Upper lobe of left lung (tissue), 6 donors: ENCODE data around the gene AP5S1. TPM values are rescaled to one million over a fixed set of nuclear protein-coding genes. Genes with fewer than 3 reads are reported as not detected.

Source experiments
- ATAC-seq, 2 donors: fragments of 200-7000 bp; cut with Tn5 transposase; one replicate each; pipeline ENCODE4 v1.9.1; 2022; ENCODE audit warnings: mild to moderate bottlenecking in 2 of 2, moderate library complexity in 2 of 2; ENCODE audit not compliant: low FRiP score in 2 of 2
- DNase-seq, 2 donors: peaks; one replicate each; pipeline ENCODE4 v3.0.0-alpha.2; 2019 to 2020
- H3K27ac ChIP-seq, 4 donors: fragments of 200-600 bp; sonication (generic); one replicate each; pipeline ENCODE4 v1.5.1; 2016 to 2019
- H3K27me3 ChIP-seq, 4 donors: fragments of 200-600 bp; sonication (generic); one replicate each; pipeline ENCODE4 v1.5.1; 2017 to 2019
- H3K36me3 ChIP-seq, 4 donors: fragments of 200-600 bp; sonication (generic); one replicate each; pipeline ENCODE4 v1.5.1; 2016 to 2019
- H3K4me1 ChIP-seq, 4 donors: fragments of 200-600 bp; sonication (generic); one replicate each; pipeline ENCODE4 v1.5.1; 2018 to 2019
- H3K4me3 ChIP-seq, 4 donors: fragments of 200-600 bp; sonication (generic); one replicate each; pipeline ENCODE4 v1.5.1; 2017 to 2019; ENCODE audit warnings: mild to moderate bottlenecking in 2 of 4, moderate library complexity in 1 of 4
- H3K9me3 ChIP-seq, 4 donors: fragments of 200-600 bp; sonication (generic); one replicate each; pipeline ENCODE4 v1.5.1; 2018 to 2019
- CTCF ChIP-seq, 6 experiments: fragments of 450-650 bp in 4 of 6; fragments of 200-600 bp in 2 of 6; sonication (generic) in 2 of 6; IDR thresholded peaks; one replicate each; pipeline ENCODE4 v1.5.1; 2016 to 2019; ENCODE audit warnings: antibody characterized with exemption in 6 of 6
- EP300 ChIP-seq, 4 donors: sonication (generic); formaldehyde crosslinking; IDR thresholded peaks; one replicate each; pipeline ENCODE4 v1.5.1; 2017; ENCODE audit warnings: antibody characterized with exemption in 4 of 4, control low read depth in 2 of 4
- POLR2A ChIP-seq, 4 donors: fragments of 450-650 bp; IDR thresholded peaks; one replicate each; pipeline ENCODE4 v1.5.1; 2016 to 2017; ENCODE audit warnings: antibody characterized with exemption in 4 of 4, mild to moderate bottlenecking in 2 of 4
- POLR2AphosphoS5 ChIP-seq, 2 donors: sonication (generic); formaldehyde crosslinking; IDR thresholded peaks; one replicate each; pipeline ENCODE4 v1.5.1; 2017; ENCODE audit warnings: antibody characterized with exemption in 2 of 2
- WGBS, 2 donors: methylation state at CpG; one replicate each; pipeline ENCODE4 v1.1.5; 2017 to 2018; 5-methylcytosine and 5-hydroxymethylcytosine counted together
- total RNA-seq, 6 donors: library from RNA; depleted of rRNA in 4 of 6; stranded (reverse); fragments of >200 nt in 4 of 6; gene quantifications; one replicate each; pipeline versions ENCODE4 v1.1.0 to v1.2.1, GENCODE V29; 2016 to 2021
- donor health status: DM: no; HTN: no; CAD: no; lungs with moderate emphysema.
- donor health status: DM: no; HTN: yes; CAD: no; lungs with severe emphysema.

The AP5S1 gene
- total RNA-seq, 6 donors from 2014 or later = 9.4 to 20.8 (median 14.7) TPM

GRCh38 chr20:3818155-3819151 lies 1.9 kb upstream of the AP5S1 start:
- Histone ChIP-seq H3K27me3 (no peaks in the 10 kb centered on the region), H3K9me3 (no peaks in the 10 kb centered on the region), H3K4me1 (peaks cover 31 to 45% (median 33%) of the 10 kb centered on the region in 4 donors), H3K36me3 (peaks cover under 1 to 17% (median 9%) of the 10 kb centered on the region in 4 donors), H3K4me3 (no peak overlapping the region), H3K27ac (peak overlapping the region; percentile 94 to 99 (median 98))
- DNase-seq (peak in 1 of 2 donors; percentile 81), ATAC-seq (peak; percentile 28 to 77)
- TF ChIP-seq POLR2AphosphoS5 (IDR thresholded peaks at IDR 0.05) = no peak
- TF ChIP-seq CTCF (IDR thresholded peaks at IDR 0.05) = peak; percentile 46 to 83 (median 79)
- WGBS, 2 donors = 80 to 82% methylated on average over 7 to 8 of the region's 8 CpGs

GRCh38 chr20:3819411-3820047 lies 818 bp upstream of the AP5S1 start:
- no peaks in the 10 kb centered on the region for H3K9me3 ChIP-seq
- H3K36me3 ChIP-seq = peaks cover 11 to 27% (median 20%) of the 10 kb centered on the region in 4 donors
- DNase-seq (no peak), ATAC-seq (no peak)
- TF ChIP-seq POLR2AphosphoS5 (IDR thresholded peaks at IDR 0.05) = no peak
- no peak for TF ChIP-seq POLR2A (IDR thresholded peaks at IDR 0.05)
- TF ChIP-seq CTCF (IDR thresholded peaks at IDR 0.05) = no peak
- no peak for TF ChIP-seq EP300 (IDR thresholded peaks at IDR 0.05)
- H3K27ac ChIP-seq = peak overlapping the region; percentile 94 to 99 (median 98)
- 62 to 66% methylated on average over 16 to 20 of the region's 20 CpGs for WGBS, 2 donors
- peaks cover 28 to 38% (median 30%) of the 10 kb centered on the region in 4 donors for H3K4me1 ChIP-seq
- H3K27me3 ChIP-seq = no peaks in the 10 kb centered on the region
- peak overlapping the region in 3 of 4 donors; percentile 83 to 93 (median 90) for H3K4me3 ChIP-seq

GRCh38 chr20:3820901-3821727 lies 767 bp downstream of the AP5S1 start:
- Histone ChIP-seq H3K4me3 (peak overlapping the region; percentile 81 to 93 (median 86)), H3K9me3 (no peaks in the 10 kb centered on the region), H3K27me3 (no peaks in the 10 kb centered on the region), H3K36me3 (peaks cover 17 to 35% (median 29%) of the 10 kb centered on the region in 4 donors), H3K4me1 (peaks cover 26 to 32% (median 28%) of the 10 kb centered on the region in 4 donors), H3K27ac (peak overlapping the region; percentile 94 to 99 (median 98))
- TF ChIP-seq EP300 (IDR thresholded peaks at IDR 0.05) = no peak
- TF ChIP-seq POLR2A (IDR thresholded peaks at IDR 0.05) = peak in 1 of 4 donors; percentile 43
- DNase-seq (no peak), ATAC-seq (no peak)
- WGBS, 2 donors = 41 to 46% methylated on average over 20 of the region's 20 CpGs

- H3K27me3 ChIP-seq = no peaks in the 10 kb centered on the region
- no peaks in the 10 kb centered on the region for H3K9me3 ChIP-seq
- no peak for TF ChIP-seq POLR2AphosphoS5 (IDR thresholded peaks at IDR 0.05)
- TF ChIP-seq EP300 (IDR thresholded peaks at IDR 0.05) = no peak
- no peak for TF ChIP-seq CTCF (IDR thresholded peaks at IDR 0.05)
- TF ChIP-seq POLR2A (IDR thresholded peaks at IDR 0.05) = no peak
- H3K27ac ChIP-seq = peak overlapping the region in 1 of 4 donors; percentile 94
- H3K4me3 ChIP-seq = no peak overlapping the region
- DNase-seq (no peak), ATAC-seq (no peak)
- peaks cover 25 to 32% (median 27%) of the 10 kb centered on the region in 4 donors for H3K4me1 ChIP-seq
- WGBS, 2 donors = 94 to 97% methylated on average over 14 of the region's 14 CpGs
- peaks cover 17 to 35% (median 30%) of the 10 kb centered on the region in 4 donors for H3K36me3 ChIP-seq
Observed at GRCh38 chr20:3821996-3822395, 1.6 kb downstream of the AP5S1 start.
